GM21423 (cell line): Measurements from ENCODE around the gene SMIM20.
"Not testable (repeated sequence)": the region's sequence is repeated elsewhere in the genome, so short reads cannot be mapped to it uniquely, and the experiment has no call there.

Experiments used
- ATAC-seq: cut with Tn5 transposase; IDR thresholded peaks from one replicate; pipeline ENCODE4 v1.9.1; 2021; ENCODE audit warnings: mild to moderate bottlenecking, moderate library complexity; ENCODE audit not compliant: unreplicated experiment

Gene SMIM20

DNA sequence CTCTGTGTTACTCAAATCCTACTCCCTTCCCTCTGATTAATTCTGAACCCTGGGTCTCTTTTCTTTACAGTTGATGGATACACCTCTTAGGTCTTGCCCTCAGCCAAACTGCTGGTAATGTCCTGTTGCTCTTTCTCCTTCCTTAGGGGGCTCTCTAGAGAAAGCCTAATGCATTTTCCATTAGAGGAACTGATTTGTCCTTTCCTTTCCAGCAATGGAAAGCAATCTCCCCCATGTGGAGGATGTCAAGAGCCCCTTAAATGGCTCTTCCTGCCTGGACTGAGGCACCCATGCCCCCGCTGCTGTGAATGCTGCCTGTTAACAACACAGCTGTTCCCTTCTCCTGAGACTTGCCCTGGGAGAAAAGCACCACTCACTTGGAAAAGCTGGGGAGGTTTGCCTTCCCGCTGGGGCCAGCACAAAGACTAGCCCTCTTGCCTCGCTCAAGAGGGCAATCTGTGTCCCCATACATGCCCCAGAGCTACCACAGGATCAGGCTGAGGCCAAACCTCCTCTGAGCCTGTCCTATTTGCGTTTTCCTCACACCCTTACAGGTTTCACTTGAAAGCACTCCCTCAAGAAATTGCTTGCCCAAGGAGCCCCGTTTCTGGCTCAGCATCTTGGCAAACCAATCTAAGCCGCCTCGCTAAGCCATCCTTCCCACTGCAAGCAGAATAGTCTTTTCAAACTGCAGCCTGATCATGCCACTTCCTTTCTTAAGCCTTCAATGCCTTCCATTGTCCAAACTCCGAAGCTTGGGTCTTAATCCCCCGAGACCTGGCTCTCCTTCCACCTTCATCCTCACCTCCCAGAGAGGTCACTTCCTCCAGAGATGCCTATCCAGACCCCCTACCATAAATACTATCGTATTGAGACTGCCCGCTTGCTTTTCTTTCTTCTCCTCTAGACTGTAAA, 23.2 kb upstream of the SMIM20 start:
- ATAC-seq = no peak

DNA sequence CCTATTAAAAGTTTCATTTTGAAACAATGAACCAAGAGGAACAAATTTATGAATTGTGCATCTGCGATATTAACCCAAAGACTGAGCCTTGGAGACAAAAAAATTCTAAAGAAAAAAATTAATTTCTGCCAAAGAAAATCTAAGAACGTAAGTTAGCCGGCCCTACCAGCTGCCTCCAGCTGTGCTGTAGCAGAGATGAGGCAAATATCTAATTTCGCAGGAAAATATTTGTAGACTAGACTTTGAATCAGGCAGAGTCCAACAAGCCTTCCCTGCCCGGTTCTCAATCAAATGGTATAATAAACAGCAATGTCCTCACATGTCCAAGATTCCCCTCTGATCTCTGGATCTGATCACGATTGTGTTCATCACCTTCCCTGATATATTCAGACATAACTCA, 21.2 kb upstream of the SMIM20 start:
- no peak for ATAC-seq

DNA sequence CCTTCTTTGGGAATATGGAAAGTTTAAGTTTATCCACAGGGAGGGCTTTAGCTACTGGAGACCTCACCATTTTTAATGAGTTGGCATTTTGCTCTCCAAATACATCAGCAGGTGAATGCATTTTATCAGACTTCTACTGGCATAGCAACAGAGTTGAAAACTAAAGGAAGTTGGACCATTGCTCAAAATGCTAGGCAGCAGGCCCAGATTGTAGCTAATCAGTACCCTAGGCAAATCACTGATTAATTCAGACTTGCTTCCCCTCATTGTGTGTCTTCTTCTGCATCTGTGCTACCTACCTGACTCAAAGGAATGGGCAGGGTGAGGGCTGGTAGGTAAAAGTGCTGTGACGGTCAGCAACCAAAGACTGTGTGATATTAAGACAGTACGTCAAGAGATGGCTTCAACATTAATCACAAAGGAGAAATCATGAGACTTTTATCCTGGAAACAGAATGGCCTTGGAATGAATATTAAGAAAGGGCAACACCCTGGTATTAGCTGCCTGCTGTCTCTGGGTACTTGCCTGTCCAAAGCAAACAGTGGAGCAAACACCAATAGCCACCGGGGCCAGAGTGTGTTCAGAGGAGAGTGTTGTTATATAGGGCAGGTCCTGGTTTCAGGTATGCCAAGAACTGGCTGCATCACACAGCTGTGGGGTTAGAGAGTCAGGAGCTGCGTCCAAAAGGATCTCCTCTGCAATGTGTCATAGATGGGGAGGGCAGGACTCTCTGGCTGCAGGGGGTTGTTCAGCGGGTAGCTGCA, 17.1 kb upstream of the SMIM20 start:
- no peak for ATAC-seq

DNA sequence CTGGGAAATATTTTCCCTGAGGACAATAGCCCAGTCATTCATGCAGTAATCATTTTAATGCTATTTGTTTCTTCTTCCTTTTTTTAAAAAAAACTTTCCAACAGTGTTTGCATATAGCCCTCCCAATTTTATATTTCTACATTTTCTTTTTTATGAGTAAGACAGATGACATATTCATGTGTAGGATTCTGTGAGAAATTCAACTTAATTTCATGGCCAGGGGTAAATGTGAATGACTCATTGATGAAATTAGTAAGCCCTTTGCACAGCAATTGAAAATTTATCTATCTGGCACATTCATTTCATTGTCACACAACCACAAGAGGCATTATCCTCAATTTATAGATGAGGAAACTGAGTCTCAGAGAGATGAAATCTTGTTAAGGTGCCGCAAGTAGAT, 13.7 kb upstream of the SMIM20 start:
- ATAC-seq = no peak

GRCh38 chr4:25901030-25901430, 13.0 kb upstream of the SMIM20 start:
- ATAC-seq = no peak

- peak; percentile 58 for ATAC-seq
Observed at GRCh38 chr4:25903900-25904747, 9.9 kb upstream of the SMIM20 start.

- ATAC-seq = peak; percentile 36
Observed at GRCh38 chr4:25904748-25905082, 9.3 kb upstream of the SMIM20 start.

DNA sequence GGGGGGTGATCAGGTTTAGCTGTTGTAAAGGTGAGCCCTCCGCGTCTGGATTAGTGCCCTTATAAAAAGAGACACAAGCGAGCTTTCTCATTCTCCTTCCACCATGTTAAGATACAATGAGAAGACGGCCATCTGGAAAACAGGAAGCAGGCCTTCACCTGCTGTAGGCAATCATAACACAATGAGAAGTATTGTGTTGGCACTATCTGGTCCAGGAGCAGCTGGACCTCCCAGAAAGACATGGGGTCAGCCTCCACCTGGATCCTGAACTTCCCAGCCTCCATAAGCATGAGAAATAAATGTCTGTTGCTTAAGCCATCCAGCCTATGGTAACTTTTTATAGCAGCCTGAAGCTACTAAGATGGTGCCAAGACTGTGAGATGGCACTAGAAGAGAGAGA, 8.6 kb upstream of the SMIM20 start:
- no peak for ATAC-seq

DNA sequence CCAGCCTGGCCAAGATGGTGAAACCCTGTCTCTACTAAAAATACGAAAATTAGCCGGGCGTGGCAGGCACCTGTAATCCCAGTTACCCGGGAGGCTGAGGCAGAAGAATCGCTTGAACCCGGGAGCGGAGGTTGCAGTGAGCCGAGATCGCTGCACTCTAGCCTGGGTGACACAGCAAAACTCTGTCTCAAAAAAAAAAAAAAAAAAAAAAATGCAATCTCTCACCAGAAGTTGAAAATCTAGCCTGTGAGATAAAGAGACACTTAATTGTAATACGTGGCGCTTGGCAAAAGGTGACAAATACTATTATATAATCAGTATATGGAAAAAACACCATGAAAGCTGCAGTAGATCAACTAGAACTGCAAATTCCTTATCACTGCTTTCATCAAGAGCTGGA, 7.9 kb upstream of the SMIM20 start:
- ATAC-seq = not testable (repeated sequence)

DNA sequence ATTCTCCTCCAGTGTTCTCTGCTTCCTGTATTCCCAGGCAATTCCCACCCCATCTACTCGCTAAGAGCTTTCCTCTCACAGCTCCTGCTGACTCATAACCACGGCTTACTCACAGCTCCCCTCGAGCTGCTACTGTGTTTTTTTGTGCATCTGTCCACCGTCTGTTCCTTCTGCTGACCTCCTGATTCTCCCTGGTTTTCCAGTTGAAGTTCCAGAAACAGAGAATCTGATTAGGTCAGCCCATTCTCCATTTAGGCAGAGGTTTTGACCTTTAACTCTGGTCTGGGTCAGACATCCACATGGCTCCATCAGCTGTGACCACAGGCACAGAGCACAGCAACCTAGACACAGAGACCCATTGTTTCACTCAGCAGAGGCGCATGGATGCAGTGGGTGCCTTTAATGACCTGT, 5.5 kb upstream of the SMIM20 start:
- ATAC-seq = no peak

DNA sequence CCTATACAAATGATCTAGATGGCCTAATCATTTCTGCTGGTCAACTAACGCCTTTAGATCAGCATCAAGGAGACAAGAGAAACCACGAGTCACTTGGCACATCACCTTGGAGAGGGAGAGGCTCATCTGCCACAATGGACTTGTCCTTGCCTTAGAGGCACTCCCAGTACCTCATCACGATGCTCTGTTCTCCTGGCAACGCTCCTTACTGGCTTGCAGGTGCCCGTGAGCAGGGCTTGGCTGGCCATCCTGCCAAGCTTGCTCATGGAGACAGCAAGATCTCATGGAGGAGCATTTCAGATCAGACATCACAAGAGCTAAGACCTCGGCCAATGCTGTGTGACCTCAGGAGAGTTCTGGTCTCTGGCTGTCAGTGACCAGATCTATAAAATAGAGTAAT, 2.7 kb upstream of the SMIM20 start:
- ATAC-seq = no peak

GRCh38 chr4:25913056-25913850, 767 bp upstream of the SMIM20 start:
- ATAC-seq = peak; percentile 34

DNA sequence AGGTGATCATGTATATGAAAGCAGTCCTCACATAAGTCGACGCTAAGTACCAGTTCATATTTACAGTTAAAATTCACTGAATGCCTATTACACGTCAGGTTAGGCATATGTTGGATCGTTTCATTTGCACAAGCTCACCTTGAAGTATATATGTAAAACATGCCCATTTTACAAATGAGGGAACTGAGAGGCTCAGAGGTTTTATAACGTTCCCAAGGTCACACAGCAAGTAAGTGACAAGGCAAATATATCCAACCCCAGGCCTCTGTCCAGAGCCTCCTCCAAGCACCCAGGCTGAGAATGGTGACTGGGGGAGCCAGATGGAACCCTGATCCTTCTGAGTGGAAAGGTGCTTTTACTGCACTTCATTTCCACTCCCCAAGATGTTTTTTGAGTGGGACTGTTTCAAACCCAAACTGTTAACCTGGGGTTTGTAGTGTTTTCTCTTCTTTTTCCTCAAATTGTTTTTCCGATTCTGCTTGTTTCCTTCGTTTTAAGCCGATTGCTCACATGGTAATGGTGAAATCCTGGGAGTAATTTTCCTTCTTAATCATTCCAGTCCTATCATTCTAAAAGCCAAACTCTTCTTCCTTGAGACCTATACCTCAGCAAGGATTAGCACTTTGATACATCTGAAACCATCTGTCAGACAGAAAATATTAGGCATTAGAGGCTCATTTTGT, 791 bp downstream of the SMIM20 start:
- no peak for ATAC-seq

- ATAC-seq = no peak
Observed at GRCh38 chr4:25915353-25915705, 1.3 kb downstream of the SMIM20 start.

- no peak for ATAC-seq
Observed at GRCh38 chr4:25916870-25917269, 2.9 kb downstream of the SMIM20 start.

- ATAC-seq = no peak
Observed at GRCh38 chr4:25919676-25920075, 5.7 kb downstream of the SMIM20 start.

DNA sequence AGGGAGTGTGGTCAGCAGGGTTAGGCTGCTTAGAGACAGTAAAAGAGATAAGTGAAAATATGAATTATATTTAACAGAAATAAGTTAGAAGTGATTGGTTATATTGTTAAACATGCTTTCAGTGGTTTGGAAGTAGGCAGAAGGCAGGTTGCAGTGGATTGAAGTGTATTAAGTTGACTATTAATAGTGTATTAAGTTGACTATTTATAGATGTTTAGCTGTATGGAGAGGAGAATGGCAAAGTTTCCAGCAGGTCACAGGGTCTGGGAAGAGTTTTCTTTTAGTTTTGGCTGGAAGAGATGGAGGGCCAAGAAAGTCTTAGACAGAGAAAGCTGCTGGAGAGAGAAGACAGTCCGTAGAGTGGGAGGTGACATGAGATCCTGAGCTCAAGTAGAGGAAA, 7.9 kb downstream of the SMIM20 start:
- ATAC-seq = no peak

- no peak for ATAC-seq
Observed at GRCh38 chr4:25922812-25923369, 8.9 kb downstream of the SMIM20 start.

DNA sequence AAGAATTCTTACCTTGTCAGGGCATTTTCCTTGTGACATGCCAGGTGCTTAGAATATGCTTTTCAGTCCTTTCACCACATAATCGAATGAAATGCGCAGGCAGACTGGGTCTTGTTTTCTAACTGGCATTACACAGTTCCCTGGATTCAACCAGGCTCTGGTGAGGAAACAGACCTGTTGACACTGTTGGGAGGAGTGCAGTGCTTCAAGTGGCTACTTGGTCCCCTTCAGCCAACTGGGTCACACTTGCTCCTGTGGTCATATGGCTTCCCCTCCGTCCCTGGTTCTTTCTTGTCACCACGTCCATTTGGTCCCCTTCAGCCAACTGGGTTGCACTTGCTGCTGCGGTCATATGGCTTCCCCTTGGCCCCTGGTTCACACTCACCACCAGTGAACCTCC, 9.7 kb downstream of the SMIM20 start:
- ATAC-seq = no peak
